Mucosa of stomach (tissue), 1 donor: ENCODE results near the gene EP400.

Experiments used
- H3K27me3 ChIP-seq: one replicate; pipeline ENCODE4 v1.7.0; 2013; ENCODE audit warnings: mild to moderate bottlenecking, low read length; ENCODE audit not compliant: control insufficient read depth, insufficient read depth
- H3K36me3 ChIP-seq: one replicate; pipeline ENCODE4 v1.7.0; 2013; ENCODE audit warnings: low read length; ENCODE audit not compliant: control insufficient read depth, insufficient read depth
- H3K4me1 ChIP-seq: one replicate; pipeline ENCODE4 v1.7.0; 2013; ENCODE audit warnings: mild to moderate bottlenecking, low read length; ENCODE audit not compliant: control insufficient read depth, insufficient read depth
- H3K4me3 ChIP-seq: one replicate; pipeline ENCODE4 v1.7.0; 2013; ENCODE audit warnings: low read length
- H3K9ac ChIP-seq: one replicate; pipeline ENCODE4 v1.7.0; 2013; ENCODE audit warnings: mild to moderate bottlenecking, low read length, moderate library complexity
- H3K9me3 ChIP-seq: one replicate; pipeline ENCODE4 v1.7.0; 2013; ENCODE audit warnings: mild to moderate bottlenecking, low read length, moderate library complexity; ENCODE audit not compliant: control insufficient read depth
- donor health status: Pancreatic carcinoma.

EP400 gene

DNA sequence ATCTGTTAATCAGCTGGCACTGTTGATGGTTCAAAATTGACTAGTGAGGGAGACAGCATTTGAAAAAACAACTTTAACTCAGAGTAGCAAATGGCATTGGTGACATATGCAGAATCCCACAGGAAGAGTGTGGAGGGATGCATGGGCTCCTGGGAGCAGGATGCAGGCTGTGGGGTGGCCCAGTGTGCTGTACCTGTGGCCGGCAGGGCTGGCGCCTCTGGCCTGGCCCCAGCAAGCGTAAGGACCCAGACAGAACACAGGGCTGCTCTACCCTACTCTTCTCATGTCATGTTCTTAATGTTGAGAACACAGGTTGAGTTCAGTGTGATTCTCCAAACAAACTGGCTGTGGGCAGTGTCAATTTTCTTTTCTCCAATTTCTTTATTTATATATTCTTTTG lies 160.9 kb downstream of the EP400 start:
- H3K36me3 ChIP-seq = no peaks in the 10 kb centered on the region
- H3K9me3 ChIP-seq = no peaks in the 10 kb centered on the region
- no peak overlapping the region for H3K4me3 ChIP-seq
- H3K4me1 ChIP-seq = no peaks in the 10 kb centered on the region
- H3K9ac ChIP-seq = no peak overlapping the region
- H3K27me3 ChIP-seq = no peaks in the 10 kb centered on the region

- no peaks in the 10 kb centered on the region for H3K27me3 ChIP-seq
- no peak overlapping the region for H3K9ac ChIP-seq
- no peak overlapping the region for H3K4me3 ChIP-seq
- H3K36me3 ChIP-seq = no peaks in the 10 kb centered on the region
- H3K9me3 ChIP-seq = no peaks in the 10 kb centered on the region
- H3K4me1 ChIP-seq = no peaks in the 10 kb centered on the region
Observed at GRCh38 chr12:132111654-132112304, 162.0 kb downstream of the EP400 start.

DNA sequence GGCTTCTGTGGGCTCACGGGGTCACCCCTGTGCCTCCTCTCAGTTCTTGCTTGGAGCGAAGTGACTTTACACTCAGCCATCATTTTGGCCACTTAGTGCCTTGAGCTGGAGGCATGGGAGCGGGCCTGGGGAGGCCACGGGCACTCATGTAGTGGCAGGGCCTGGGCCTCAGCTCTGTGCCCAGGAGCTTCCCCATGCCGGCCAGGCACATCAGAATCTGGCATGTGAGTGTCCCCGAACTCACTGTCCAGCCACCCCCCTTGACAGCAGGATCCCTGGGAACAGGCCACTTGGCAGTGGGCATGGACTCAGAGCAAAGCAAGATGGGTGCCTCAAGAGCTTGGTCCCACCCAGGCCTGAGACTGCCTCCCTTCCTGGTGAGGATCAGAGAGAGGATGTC lies 164.9 kb downstream of the EP400 start:
- H3K4me1 ChIP-seq = no peaks in the 10 kb centered on the region
- no peak overlapping the region for H3K9ac ChIP-seq
- no peak overlapping the region for H3K4me3 ChIP-seq
- no peaks in the 10 kb centered on the region for H3K27me3 ChIP-seq
- no peaks in the 10 kb centered on the region for H3K36me3 ChIP-seq
- no peaks in the 10 kb centered on the region for H3K9me3 ChIP-seq

DNA sequence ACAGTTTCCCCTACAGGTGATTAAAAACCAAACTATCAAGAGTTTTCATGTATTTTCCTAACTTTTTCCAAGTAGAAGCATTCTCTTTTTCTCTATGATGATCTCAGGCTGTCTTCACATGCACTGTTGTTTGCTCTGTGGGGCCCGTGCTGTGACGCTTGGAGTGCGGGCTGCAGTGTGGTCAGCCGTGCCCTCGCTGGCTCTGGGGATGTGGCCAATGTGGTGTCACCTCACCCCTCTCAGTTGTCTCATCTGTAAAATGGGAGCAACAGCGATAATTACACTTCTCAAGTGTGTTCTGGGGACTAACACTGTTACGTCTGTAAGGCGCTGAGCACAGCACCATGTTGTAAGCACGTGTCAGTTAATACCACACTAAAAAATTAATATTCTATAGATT lies 165.8 kb downstream of the EP400 start:
- Histone ChIP-seq H3K9ac (no peak overlapping the region), H3K4me1 (no peaks in the 10 kb centered on the region), H3K4me3 (no peak overlapping the region), H3K36me3 (no peaks in the 10 kb centered on the region), H3K9me3 (no peaks in the 10 kb centered on the region), H3K27me3 (no peaks in the 10 kb centered on the region)

DNA sequence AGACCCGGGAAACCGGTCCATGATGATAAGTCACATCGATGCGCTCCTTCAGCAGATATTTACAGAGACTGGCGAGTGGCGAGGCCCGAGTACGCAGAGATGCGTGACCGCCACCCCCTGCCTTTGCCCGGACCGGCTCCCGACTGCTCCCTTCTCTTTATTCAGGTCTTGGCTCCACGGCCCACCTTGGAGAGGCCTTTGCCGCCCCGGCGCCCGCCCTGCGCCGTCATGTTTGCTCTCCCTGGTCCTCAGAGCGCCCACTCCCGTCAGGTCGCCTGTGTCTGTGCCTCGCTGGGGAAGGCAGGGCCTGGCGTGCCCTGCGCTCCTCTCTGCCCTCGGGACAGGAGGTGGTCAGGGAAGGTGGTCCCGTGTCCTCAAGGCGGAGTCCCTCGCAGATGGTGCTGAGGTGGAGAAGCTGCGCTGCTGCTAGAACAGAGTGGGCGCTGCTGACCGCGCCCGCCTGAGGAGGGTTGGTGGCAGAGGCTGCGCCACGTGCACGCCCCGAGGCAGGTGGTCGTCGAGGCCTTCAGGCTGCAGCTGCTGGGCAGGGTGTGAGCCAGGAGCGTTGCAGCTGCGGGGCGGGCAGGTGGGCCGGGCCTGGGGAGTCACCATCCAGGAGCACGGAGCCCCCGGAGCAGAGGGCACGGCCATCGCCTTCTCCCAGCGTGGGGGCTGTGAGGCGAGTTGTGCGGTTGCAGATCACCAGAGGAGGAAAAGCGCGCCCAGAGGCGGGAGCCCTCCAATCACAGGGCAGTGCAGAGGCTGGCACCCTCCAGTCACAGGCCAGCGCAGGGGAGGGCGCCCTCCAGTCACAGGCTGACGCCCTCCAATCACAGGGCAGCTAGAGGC lies 167.2 kb downstream of the EP400 start:
- H3K9me3 ChIP-seq = no peaks in the 10 kb centered on the region
- no peak overlapping the region for H3K9ac ChIP-seq
- no peaks in the 10 kb centered on the region for H3K36me3 ChIP-seq
- no peaks in the 10 kb centered on the region for H3K27me3 ChIP-seq
- H3K4me3 ChIP-seq = no peak overlapping the region
- no peaks in the 10 kb centered on the region for H3K4me1 ChIP-seq

DNA sequence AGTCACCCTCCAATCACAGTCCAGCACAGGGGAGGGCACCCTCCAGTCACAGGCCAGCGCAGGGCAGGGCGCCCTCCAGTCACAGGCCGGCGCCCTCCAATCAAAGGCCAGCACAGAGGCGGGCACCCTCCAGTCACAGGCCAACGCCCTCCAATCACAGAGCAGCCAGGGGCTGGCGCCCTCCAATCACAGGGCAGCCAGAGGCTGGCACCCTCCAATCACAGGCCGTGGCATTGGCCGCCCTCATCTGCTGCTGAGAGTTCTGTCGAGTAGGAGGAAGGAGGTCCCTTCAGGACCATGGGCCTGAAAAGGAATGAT lies 167.8 kb downstream of the EP400 start:
- no peaks in the 10 kb centered on the region for H3K4me1 ChIP-seq
- no peaks in the 10 kb centered on the region for H3K9me3 ChIP-seq
- H3K9ac ChIP-seq = no peak overlapping the region
- H3K27me3 ChIP-seq = no peaks in the 10 kb centered on the region
- H3K36me3 ChIP-seq = no peaks in the 10 kb centered on the region
- no peak overlapping the region for H3K4me3 ChIP-seq

GRCh38 chr12:132118876-132119275 lies 169.1 kb downstream of the EP400 start:
- H3K9ac ChIP-seq = no peak overlapping the region
- H3K36me3 ChIP-seq = no peaks in the 10 kb centered on the region
- no peaks in the 10 kb centered on the region for H3K9me3 ChIP-seq
- H3K27me3 ChIP-seq = no peaks in the 10 kb centered on the region
- no peak overlapping the region for H3K4me3 ChIP-seq
- H3K4me1 ChIP-seq = no peaks in the 10 kb centered on the region

GRCh38 chr12:132121283-132121682 lies 171.5 kb downstream of the EP400 start:
- Histone ChIP-seq H3K9ac (no peak overlapping the region), H3K36me3 (no peaks in the 10 kb centered on the region), H3K4me1 (no peaks in the 10 kb centered on the region)

DNA sequence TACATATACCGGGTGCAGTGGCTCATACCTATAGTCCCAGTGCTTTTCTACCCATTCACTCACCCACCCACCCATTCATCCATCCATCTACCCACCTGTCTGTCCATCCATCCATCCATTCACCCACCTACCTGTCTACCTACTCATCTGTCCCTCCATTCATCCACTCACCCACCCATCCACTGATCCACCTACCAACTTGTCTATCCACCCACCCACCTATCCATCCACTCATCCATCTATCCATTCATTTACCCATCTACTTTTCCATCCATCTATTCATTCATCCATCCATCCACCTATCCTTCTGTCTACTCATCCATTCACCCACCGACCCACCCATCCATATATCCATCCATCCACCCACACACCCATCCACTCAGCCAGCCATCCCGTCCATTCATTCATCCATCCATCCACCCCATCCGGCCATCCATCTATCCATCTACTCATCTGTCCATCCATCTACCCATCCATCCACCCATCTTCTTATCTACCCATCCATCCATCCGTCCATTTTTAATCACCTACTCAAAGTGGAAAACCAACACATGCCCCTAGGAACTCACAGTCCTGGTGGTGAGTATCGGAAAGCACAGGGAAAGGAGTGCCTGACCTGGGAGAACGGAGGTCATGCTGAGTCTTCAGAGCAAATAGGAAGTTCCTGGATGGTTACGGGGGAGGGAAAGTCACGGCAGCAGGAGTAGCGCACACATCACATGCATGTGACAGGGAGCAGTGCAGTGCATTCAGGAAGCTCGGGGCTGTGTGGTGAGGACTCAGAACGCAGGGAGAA lies 174.4 kb downstream of the EP400 start:
- no peaks in the 10 kb centered on the region for H3K27me3 ChIP-seq
- no peaks in the 10 kb centered on the region for H3K4me1 ChIP-seq
- no peaks in the 10 kb centered on the region for H3K9me3 ChIP-seq
- H3K9ac ChIP-seq = no peak overlapping the region
- H3K4me3 ChIP-seq = no peak overlapping the region
- H3K36me3 ChIP-seq = no peaks in the 10 kb centered on the region

More at GRCh38 chr12:132121283-132121682, 171.5 kb downstream of the EP400 start:
- H3K9me3 ChIP-seq = no peaks in the 10 kb centered on the region
- no peaks in the 10 kb centered on the region for H3K27me3 ChIP-seq
- H3K4me3 ChIP-seq = no peak overlapping the region

- Histone ChIP-seq H3K4me1 (no peaks in the 10 kb centered on the region), H3K27me3 (no peaks in the 10 kb centered on the region), H3K9me3 (no peaks in the 10 kb centered on the region), H3K9ac (no peak overlapping the region), H3K36me3 (no peaks in the 10 kb centered on the region), H3K4me3 (no peak overlapping the region)
Observed at GRCh38 chr12:132124766-132125425, 175.2 kb downstream of the EP400 start.

DNA sequence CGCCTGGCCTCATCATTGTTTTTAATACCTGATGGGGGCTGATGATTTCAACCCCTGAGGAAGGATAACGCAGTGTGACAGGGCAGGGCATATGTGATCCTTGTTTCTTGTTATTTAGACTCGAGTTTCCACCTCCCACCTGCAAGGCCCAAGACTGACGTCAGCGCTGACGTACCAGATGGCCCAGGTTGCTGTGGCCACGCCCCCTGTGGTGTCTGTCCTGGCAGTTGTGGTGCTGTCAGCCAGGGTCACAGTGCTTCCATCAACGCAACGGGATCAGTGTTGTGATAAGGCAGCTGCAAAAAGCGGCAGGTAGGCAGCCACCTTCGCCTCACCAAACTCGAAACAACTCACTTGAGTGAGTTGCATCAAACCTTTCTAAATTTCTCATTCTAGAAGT lies 176.0 kb downstream of the EP400 start:
- Histone ChIP-seq H3K4me3 (no peak overlapping the region), H3K4me1 (no peaks in the 10 kb centered on the region), H3K27me3 (no peaks in the 10 kb centered on the region), H3K36me3 (no peaks in the 10 kb centered on the region), H3K9me3 (no peaks in the 10 kb centered on the region), H3K9ac (no peak overlapping the region)

DNA sequence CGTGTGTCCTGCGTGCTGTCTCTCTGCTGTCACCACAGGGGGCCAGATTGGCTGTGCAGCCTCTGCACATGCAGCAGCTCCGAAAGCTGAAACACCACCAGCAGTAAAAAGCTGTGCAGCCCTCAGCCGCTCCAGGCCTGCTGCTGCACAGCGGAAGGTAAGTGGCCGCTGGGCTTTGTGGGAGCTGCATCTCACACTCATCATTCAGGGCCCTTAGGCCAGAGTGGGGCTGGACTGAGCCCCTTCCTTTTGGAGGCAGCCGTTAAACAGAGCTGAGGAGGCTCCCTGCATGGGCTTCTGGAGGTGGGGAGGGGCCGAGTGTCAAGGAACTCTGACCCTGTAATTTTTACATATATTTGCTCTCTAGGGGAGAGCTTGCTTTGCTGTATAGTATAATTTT lies 177.3 kb downstream of the EP400 start:
- Histone ChIP-seq H3K9me3 (no peaks in the 10 kb centered on the region), H3K4me1 (no peaks in the 10 kb centered on the region), H3K9ac (no peak overlapping the region), H3K36me3 (no peaks in the 10 kb centered on the region), H3K4me3 (no peak overlapping the region), H3K27me3 (no peaks in the 10 kb centered on the region)
